K562 (cell line): ENCODE data around the gene ANAPC2. TPM values are rescaled to one million over a fixed set of nuclear protein-coding genes. Genes with fewer than 3 reads are reported as not detected.
A peak's percentile ranks its signal among the peaks of the same experiment; 100 is the strongest.

ENCODE experiments used
- ATAC-seq: fragments of 200-7000 bp; cut with Tn5 transposase; 3 replicates; pipeline ENCODE4 v1.9.1; 2020; ENCODE audit warnings: moderate library complexity
- Bru-seq: library from RNA; stranded (reverse); fragments of 400-500 nt; gene quantifications from one replicate; lab custom pipeline; 2021; lab: Mats Ljungman, UMichigan
- BruChase-seq, 2 experiments: library from RNA; stranded (reverse); fragments of 400-500 nt; gene quantifications; one replicate each; lab custom pipeline; 2021; lab: Mats Ljungman, UMichigan
- BruUV-seq: library from RNA; stranded (reverse); fragments of 400-500 nt; replicated peaks from 2 replicates; lab custom pipeline; 2021; lab: Mats Ljungman, UMichigan
- CTCF ChIA-PET: fragments of 300-600 bp; formaldehyde crosslinking; extraction: SDS; loops from one replicate; lab custom pipeline; 2021; ENCODE audit warnings: low intra/inter-chr PET ratio; lab: Yijun Ruan, JAX
- POLR2A ChIA-PET: fragments of 300-600, 350-650 bp; sonication (Branson Sonifier 250); formaldehyde crosslinking; extraction: SDS; loops from one replicate; lab custom pipeline; 2021; ENCODE audit warnings: antibody characterized with exemption, inconsistent platforms; lab: Yijun Ruan, JAX
- DNase-seq, 4 experiments: peaks; one replicate each; pipeline versions ENCODE4 v3.0.0 to v3.0.0-alpha.2; 2011 to 2018; ENCODE audit warnings: low spot score in 3 of 4, mixed read lengths in 3 of 4; ENCODE audit errors: extremely low read depth in 1 of 4
- FAIRE-seq: peaks from 2 replicates; lab custom pipeline; 2011; peaks lifted over from hg19 to GRCh38; lab: Jason Lieb, UNC
- H2AFZ ChIP-seq: 2 replicates; pipeline ENCODE4 v1.6.0; 2011; ENCODE audit warnings: low read depth, low read length, control low read depth, inconsistent platforms
- H3K27ac ChIP-seq: fragments of 200-600 bp; 3 replicates; pipeline ENCODE4 v1.8.0; 2011; ENCODE audit warnings: low read depth, mild to moderate bottlenecking, control low read depth, inconsistent platforms, low read length, moderate library complexity, mixed read lengths; ENCODE audit errors: extremely low read depth
- H3K27me3 ChIP-seq, 2 experiments: fragments of 300-600 bp in 1 of 2; 2 replicates in 1 of 2; 3 replicates in 1 of 2; pipeline versions ENCODE4 v1.6.0 to v1.8.0; 2011; ENCODE audit warnings: inconsistent platforms in 2 of 2, low read length in 2 of 2, mild to moderate bottlenecking in 1 of 2, mixed read lengths in 1 of 2, moderate library complexity in 1 of 2; ENCODE audit not compliant: control insufficient read depth in 2 of 2, insufficient read depth in 2 of 2
- H3K36me3 ChIP-seq: fragments of 300-600 bp; 3 replicates; pipeline ENCODE4 v1.8.0; 2011; ENCODE audit warnings: mild to moderate bottlenecking, low read length, inconsistent platforms; ENCODE audit not compliant: control insufficient read depth, insufficient read depth
- H3K4me1 ChIP-seq, 2 experiments: fragments of 200-600 bp in 1 of 2; replicated peaks in 1 of 2; 2 replicates in 1 of 2; 3 replicates in 1 of 2; pipeline versions ENCODE4 v1.5.1 to v1.8.0; 2011; ENCODE audit warnings: inconsistent platforms in 2 of 2, low read length in 2 of 2, mild to moderate bottlenecking in 1 of 2, mixed read lengths in 1 of 2, moderate library complexity in 1 of 2; ENCODE audit not compliant: control insufficient read depth in 2 of 2, insufficient read depth in 2 of 2
- H3K4me2 ChIP-seq: 2 replicates; pipeline ENCODE4 v1.6.1; 2011; ENCODE audit warnings: low read length, control low read depth, inconsistent platforms, mixed read lengths; ENCODE audit not compliant: insufficient read depth
- H3K4me3 ChIP-seq: fragments of 200-600 bp; sonication (generic), shearing (Covaris generic); 2 replicates; pipeline ENCODE4 v1.5.1; 2016; ENCODE audit warnings: control low read depth, inconsistent platforms
- H3K79me2 ChIP-seq: fragments of 200-600 bp; 3 replicates; pipeline ENCODE4 v1.8.0; 2011; ENCODE audit warnings: low read length, inconsistent platforms; ENCODE audit not compliant: control insufficient read depth, insufficient read depth
- H3K9ac ChIP-seq, 2 experiments: 2 replicates each; pipeline versions ENCODE4 v1.6.0 to v1.6.1; 2011; ENCODE audit warnings: low read depth in 2 of 2, low read length in 2 of 2, control low read depth in 1 of 2, inconsistent platforms in 1 of 2, mild to moderate bottlenecking in 1 of 2, mixed read lengths in 1 of 2; ENCODE audit not compliant: insufficient read depth in 1 of 2
- H3K9me1 ChIP-seq: one replicate; pipeline ENCODE4 v1.6.0; 2011; ENCODE audit warnings: inconsistent platforms, mild to moderate bottlenecking, low read length, moderate library complexity; ENCODE audit not compliant: control insufficient read depth, insufficient read depth
- H3K9me3 ChIP-seq: replicated peaks from 2 replicates; pipeline ENCODE4 v1.5.1; 2011; ENCODE audit warnings: low read depth, low read length, inconsistent platforms; ENCODE audit not compliant: control insufficient read depth, insufficient read depth
- H4K20me1 ChIP-seq: replicated peaks from 2 replicates; pipeline ENCODE4 v1.6.1; 2011; ENCODE audit warnings: low read length, inconsistent platforms, mixed read lengths; ENCODE audit not compliant: control insufficient read depth, insufficient read depth
- DPF2 ChIP-seq: fragments of 450-650 bp; IDR thresholded peaks from 2 replicates; pipeline ENCODE4 v1.6.1; 2016
- EP300 ChIP-seq: IDR thresholded peaks from 2 replicates; pipeline ENCODE4 v1.6.1; 2012; ENCODE audit warnings: low read length, improper control_type of control experiment
- KLF6 ChIP-seq: fragments of 250-450 bp; sonication (Bioruptor Pico); IDR thresholded peaks from 2 replicates; pipeline ENCODE4 v1.4.0; 2020; ENCODE audit warnings: mild to moderate bottlenecking, moderate library complexity, borderline replicate concordance
- NR0B1 ChIP-seq: fragments of 450-650 bp; IDR thresholded peaks from one replicate; pipeline ENCODE4 v1.6.1; 2018; ENCODE audit warnings: mild to moderate bottlenecking, moderate library complexity; ENCODE audit not compliant: partially characterized antibody
- PHB2 ChIP-seq: fragments of 450-650 bp; IDR thresholded peaks from 2 replicates; pipeline ENCODE4 v1.6.1; 2017; ENCODE audit warnings: low read depth
- VEZF1 ChIP-seq: fragments of 200-800 bp; sonication (Bioruptor generic); IDR thresholded peaks from 2 replicates; pipeline ENCODE4 v1.6.1; 2017; ENCODE audit warnings: missing genetic modification characterization, missing compliant biosample characterization
- ZBTB33 ChIP-seq: sonication (generic); formaldehyde crosslinking; IDR thresholded peaks from 2 replicates; pipeline ENCODE4 v1.8.1; 2023; ENCODE audit warnings: mild to moderate bottlenecking, missing genetic modification reagents
- ZNF12 ChIP-seq: sonication (generic); formaldehyde crosslinking; IDR thresholded peaks from 2 replicates; pipeline ENCODE4 v1.4.0; 2020; ENCODE audit warnings: mild to moderate bottlenecking, missing genetic modification reagents
- ZNF785 ChIP-seq: fragments of 250-450 bp; sonication (Bioruptor Pico); IDR thresholded peaks from 2 replicates; pipeline ENCODE4 v1.4.0; 2020; ENCODE audit warnings: mild to moderate bottlenecking
- WGBS: fragments of 100-300 bp; shearing (Covaris generic); methylation state at CpG from one replicate; pipeline ENCODE4 v1.1.6; 2016; ENCODE audit warnings: low coverage, mixed read lengths; ENCODE audit not compliant: insufficient coverage; ENCODE audit errors: missing lambda C conversion rate; 5-methylcytosine and 5-hydroxymethylcytosine counted together
- in situ Hi-C: fragments of 300-500 bp; cut with MboI; formaldehyde crosslinking; loops from 4 replicates; pipeline ENCODE4 v1.15.0; 2018; ENCODE audit warnings: inconsistent platforms, mixed read lengths
- intact Hi-C: fragments of 100-400 bp; cut with micrococcal nuclease; formaldehyde crosslinking; loops from 2 replicates; pipeline ENCODE4 v1.14.2; 2022
- long read RNA-seq, 3 experiments: library from polyadenylated mRNA in 2 of 3; library from RNA in 1 of 3; unstranded in 2 of 3; stranded (forward) in 1 of 3; transcript quantifications; one replicate each; pipeline ENCODE4 v2.0.0, GENCODE V29; 2019 to 2022
- polyA minus RNA-seq, 3 experiments: library from RNA; depleted of rRNA, polyadenylated mRNA; stranded (reverse); fragments of >200 nt; gene quantifications; 2 replicates each; pipeline ENCODE4 v1.2.3, GENCODE V29; 2011
- polyA plus RNA-seq, 8 experiments: library from polyadenylated mRNA; depleted of rRNA in 4 of 8; stranded (reverse) in 5 of 8; unstranded in 3 of 8; fragments of >200 nt; fragmentation: Nextera tagmentation in 2 of 8; fragmentation: Illumina TruSeq in 1 of 8; extraction: Ambion mirVana in 2 of 8; extraction: Trizol in 1 of 8; gene quantifications; 2 replicates each; pipeline versions ENCODE4 v1.2.1 to v1.2.3, GENCODE V29; 2011 to 2014; ENCODE audit warnings: inconsistent platforms in 1 of 8, missing spikeins in 1 of 8
- total RNA-seq, 7 experiments: library from RNA; depleted of rRNA in 6 of 7; stranded (reverse); fragments of >200 nt in 6 of 7; fragmentation: Illumina TruSeq in 2 of 7; extraction: Trizol in 2 of 7; gene quantifications; 2 replicates each; pipeline versions ENCODE4 v1.2.1 to v1.2.3, GENCODE V29; 2011 to 2021; ENCODE audit warnings: low replicate concordance in 1 of 7

The ANAPC2 gene
- 116 and 279 TPM in 2 replicates for total RNA-seq (2011; cell fraction: chromatin; rRNA removed; ENCODE audit: low replicate concordance)
- total RNA-seq (2011; cell fraction: nucleolus; rRNA removed) = 160 and 161 TPM in 2 replicates
- total RNA-seq (2011; cell fraction: nucleoplasm; rRNA removed) = 110 and 125 TPM in 2 replicates
- total RNA-seq (2014; rRNA removed) = 19.8 and 23.4 TPM in 2 replicates
- total RNA-seq (2014; rRNA removed; fragmentation: Illumina TruSeq; extraction: Trizol) = 5.8 and 8.0 TPM in 2 replicates
- total RNA-seq (2015; rRNA removed; fragmentation: Illumina TruSeq; extraction: Trizol) = 16.4 and 17.5 TPM in 2 replicates
- 50.7 and 56.5 TPM in 2 replicates for total RNA-seq (2021)
- polyA plus RNA-seq (2011; rRNA removed) = 17.7 and 22.1 TPM in 2 replicates
- polyA plus RNA-seq (2011; cell fraction: cytosol; rRNA removed) = 11.1 and 24.4 TPM in 2 replicates
- polyA plus RNA-seq (2011; cell fraction: nucleus; rRNA removed) = 195 and 268 TPM in 2 replicates
- polyA plus RNA-seq (2012) = 30.8 and 42.2 TPM in 2 replicates
- 10.1 and 19.3 TPM in 2 replicates for polyA plus RNA-seq (2014; fragmentation: Illumina TruSeq; extraction: Trizol)
- under 1 TPM in 1 of 2 experiments, not detected in 1; 0.11 TPM for polyA plus RNA-seq (2014; fragmentation: Nextera tagmentation; extraction: Ambion mirVana)
- 41.6 and 46.1 TPM in 2 replicates for polyA plus RNA-seq (2014; rRNA removed)
- 10.4 and 13.3 TPM in 2 replicates for polyA minus RNA-seq (2011; rRNA and poly(A)+ RNA removed)
- 30.0 and 32.4 TPM in 2 replicates for polyA minus RNA-seq (2011; cell fraction: cytosol; rRNA and poly(A)+ RNA removed)
- 61.7 and 67.4 TPM in 2 replicates for polyA minus RNA-seq (2011; cell fraction: nucleus; rRNA and poly(A)+ RNA removed)
- percentile 66 among the genes with signal in this experiment for Bru-seq, nascent RNA
- percentile 57 among the genes with signal in this experiment for BruChase-seq, experiment 1, labeled RNA remaining after a 2-hour chase
- percentile 69 among the genes with signal in this experiment for BruChase-seq, experiment 2, labeled RNA remaining after a 6-hour chase
- long read RNA-seq, experiment 1, transcript ANAPC2-201 (13 exons, 2,632 nt) = major isoform, 8 of 27 reads
- long read RNA-seq, experiment 1, partial matches to known transcripts = 11 of 27 reads
- long read RNA-seq, experiment 1, other reads (novel, unspliced or antisense) = 8 of 27 reads
- long read RNA-seq, experiment 2, transcript ANAPC2-201 (13 exons, 2,632 nt) = major isoform, 13 of 38 reads
- long read RNA-seq, experiment 2, partial matches to known transcripts = 16 of 38 reads
- long read RNA-seq, experiment 2, other reads (novel, unspliced or antisense) = 7 of 38 reads
- long read RNA-seq, experiment 3, partial matches to known transcripts = 0 of 1 reads
- long read RNA-seq, experiment 3, other reads (novel, unspliced or antisense) = 1 of 1 reads

- H2AFZ ChIP-seq = peak within 1 kb of the TSS; percentile 91
- ChIA-PET CTCF (interaction anchor here (0.6 to 2.5 kb wide), 6 partner anchors 39 to 139 kb away, joined by 3 to 19 read pairs (median 4); partner anchors contain the start of gene RNF224), POLR2A (interaction anchor here (0.5 to 6.7 kb wide), 24 partner anchors 9 to 640 kb away, joined by 3 to 56 read pairs (median 4); partner anchors contain the start of genes NDOR1, NRARP, RNF224 and TMEM203)
- in situ Hi-C loops (loop anchor here (5.0 kb wide), 1 partner anchor 39 kb away; the partner anchor contains the start of genes CYSRT1 and RNF224), intact Hi-C loops (loop anchor here (1.0 kb wide), 1 partner anchor 39 kb away; the partner anchor contains the start of gene RNF224)
- H3K4me2 ChIP-seq = peak within 1 kb of the TSS; percentile 98
- under 1% methylated on average over 82 of the region's 98 CpGs for WGBS
- DNase-seq (peak; percentile 93 to 98 (median 96)), ATAC-seq (peak; percentile 96), FAIRE-seq (peak; percentile 96)
- H3K27me3 ChIP-seq = no peaks in the 10 kb centered on the region
- peak within 1 kb of the TSS; percentile 93 to 96 for H3K9ac ChIP-seq
- H3K9me1 ChIP-seq = no peaks in the 10 kb centered on the region
- no peaks in the 10 kb centered on the region for H3K9me3 ChIP-seq
- H4K20me1 ChIP-seq = peaks cover 8% of the 10 kb centered on the region
- H3K4me3 ChIP-seq = peak within 1 kb of the TSS; percentile 98
- H3K79me2 ChIP-seq = peaks cover 43% of the 10 kb centered on the region
- peaks cover 20 to 95% of the 10 kb centered on the region in 2 experiments for H3K4me1 ChIP-seq
- peaks cover 64% of the 10 kb centered on the region; the same call in 2 of the 3 replicates for H3K36me3 ChIP-seq
- TSS peak; percentile 88 for BruUV-seq
- H3K27ac ChIP-seq = peak within 1 kb of the TSS; percentile 94
- TF ChIP-seq NR0B1 = no peak
- TF ChIP-seq KLF6 (CRISPR knock-in tag) = no peak; the same call in 1 of the 2 replicates
- no peak for TF ChIP-seq ZNF785 (CRISPR knock-in tag)
- peak; percentile 49; the same call in 1 of the 2 replicates for TF ChIP-seq DPF2
- peak; percentile 86 for TF ChIP-seq VEZF1 (CRISPR knock-in tag)
- TF ChIP-seq EP300 = peak; percentile 52
- TF ChIP-seq PHB2 = no peak
- TF ChIP-seq ZNF12 (CRISPR knock-in tag) = no peak; the same call in 1 of the 2 replicates
- TF ChIP-seq ZBTB33 (CRISPR knock-in tag) = peak; percentile 91
These were observed at the start of gene ANAPC2, which contains the start of gene SSNA1 for GRCh38 chr9:137188490-137189296. TSS of gene ANAPC2 (minus strand) at chr9:137188560. CDS start at chr9:137188532, 28 bp downstream. TSS of gene SSNA1 (plus strand) at chr9:137188676. CDS start at chr9:137188727, 51 bp downstream.
